Transverse colon (tissue), 4 donors: Measurements from ENCODE around the gene USO1. TPM values are rescaled to one million over a fixed set of nuclear protein-coding genes. Genes with fewer than 3 reads are reported as not detected.
A peak's percentile ranks its signal among the peaks of the same experiment; 100 is the strongest.

Source experiments
- DNase-seq: peaks from one replicate; pipeline ENCODE4 v3.0.0-alpha.2; 2019
- H3K27ac ChIP-seq, 4 donors: fragments of 200-600 bp; sonication (generic); 2 replicates each; pipeline ENCODE4 v1.5.1; 2016 to 2018; ENCODE audit warnings: inconsistent platforms in 4 of 4
- H3K27me3 ChIP-seq: fragments of 200-600 bp; sonication (generic); 2 replicates; pipeline ENCODE4 v1.5.1; 2017; ENCODE audit warnings: inconsistent platforms
- H3K36me3 ChIP-seq, 4 donors: fragments of 200-600 bp; sonication (generic); 2 replicates each; pipeline ENCODE4 v1.5.1; 2017 to 2019; ENCODE audit warnings: inconsistent platforms in 4 of 4
- H3K4me1 ChIP-seq, 4 donors: fragments of 200-600 bp; sonication (generic); 2 replicates each; pipeline ENCODE4 v1.5.1; 2017 to 2020; ENCODE audit warnings: inconsistent platforms in 4 of 4
- H3K4me3 ChIP-seq, 4 donors: fragments of 200-600 bp; sonication (generic); 1 replicate in 1 of 4; 2 replicates in 3 of 4; pipeline versions ENCODE4 v1.5.1 to v1.6.1; 2017 to 2019; ENCODE audit warnings: inconsistent platforms in 4 of 4
- H3K9me3 ChIP-seq, 2 donors: fragments of 200-600 bp; sonication (generic); 2 replicates each; pipeline ENCODE4 v1.5.1; 2017 to 2019; ENCODE audit warnings: inconsistent platforms in 2 of 2
- EP300 ChIP-seq: sonication (generic); formaldehyde crosslinking; IDR thresholded peaks from one replicate; pipeline ENCODE4 v1.6.1; 2017; ENCODE audit warnings: antibody characterized with exemption, low read depth
- POLR2A ChIP-seq: fragments of 450-650 bp; IDR thresholded peaks from one replicate; pipeline ENCODE4 v1.6.1; 2016; ENCODE audit warnings: antibody characterized with exemption, mild to moderate bottlenecking, moderate library complexity
- POLR2AphosphoS5 ChIP-seq, 3 donors: sonication (generic); formaldehyde crosslinking; IDR thresholded peaks; one replicate each; pipeline ENCODE4 v1.6.1; 2016; ENCODE audit warnings: antibody characterized with exemption in 3 of 3
- WGBS, 2 donors: methylation state at CpG; one replicate each; pipeline ENCODE4 v1.1.5; 2018; ENCODE audit warnings: low coverage in 1 of 2; 5-methylcytosine and 5-hydroxymethylcytosine counted together
- in situ Hi-C, 4 donors: fragments of 200-750 bp; cut with MboI; loops; one replicate each; pipeline versions ENCODE4 v1.15.0 to v1.15.1; 2017; ENCODE audit warnings: low sequenced_read_pairs in 3 of 4, low pct_ligation_motif_present in 1 of 4, low pct_unique_long_range_greater_than_20kb in 1 of 4
- intact Hi-C: fragments of 100-400 bp; cut with DNase I; formaldehyde crosslinking; loops from one replicate; pipeline ENCODE4 v1.15.1; 2023; ENCODE audit warnings: low total_unique reads
- total RNA-seq, 4 donors: library from RNA; depleted of rRNA; stranded (reverse); fragments of >200 nt; gene quantifications; one replicate each; pipeline ENCODE4 v1.1.0, GENCODE V29; 2016
- TF ChIP-seq, protein P1 (sequence below), 5 experiments: fragments of 200-600 bp in 3 of 5; fragments of 450-650 bp in 2 of 5; sonication (generic) in 3 of 5; IDR thresholded peaks; 1 replicate in 2 of 5; 2 replicates in 3 of 5; pipeline ENCODE4 v1.5.1; 2016 to 2017; ENCODE audit warnings: antibody characterized with exemption in 5 of 5, inconsistent platforms in 3 of 5, mild to moderate bottlenecking in 2 of 5, moderate library complexity in 1 of 5

USO1 gene, protein sequence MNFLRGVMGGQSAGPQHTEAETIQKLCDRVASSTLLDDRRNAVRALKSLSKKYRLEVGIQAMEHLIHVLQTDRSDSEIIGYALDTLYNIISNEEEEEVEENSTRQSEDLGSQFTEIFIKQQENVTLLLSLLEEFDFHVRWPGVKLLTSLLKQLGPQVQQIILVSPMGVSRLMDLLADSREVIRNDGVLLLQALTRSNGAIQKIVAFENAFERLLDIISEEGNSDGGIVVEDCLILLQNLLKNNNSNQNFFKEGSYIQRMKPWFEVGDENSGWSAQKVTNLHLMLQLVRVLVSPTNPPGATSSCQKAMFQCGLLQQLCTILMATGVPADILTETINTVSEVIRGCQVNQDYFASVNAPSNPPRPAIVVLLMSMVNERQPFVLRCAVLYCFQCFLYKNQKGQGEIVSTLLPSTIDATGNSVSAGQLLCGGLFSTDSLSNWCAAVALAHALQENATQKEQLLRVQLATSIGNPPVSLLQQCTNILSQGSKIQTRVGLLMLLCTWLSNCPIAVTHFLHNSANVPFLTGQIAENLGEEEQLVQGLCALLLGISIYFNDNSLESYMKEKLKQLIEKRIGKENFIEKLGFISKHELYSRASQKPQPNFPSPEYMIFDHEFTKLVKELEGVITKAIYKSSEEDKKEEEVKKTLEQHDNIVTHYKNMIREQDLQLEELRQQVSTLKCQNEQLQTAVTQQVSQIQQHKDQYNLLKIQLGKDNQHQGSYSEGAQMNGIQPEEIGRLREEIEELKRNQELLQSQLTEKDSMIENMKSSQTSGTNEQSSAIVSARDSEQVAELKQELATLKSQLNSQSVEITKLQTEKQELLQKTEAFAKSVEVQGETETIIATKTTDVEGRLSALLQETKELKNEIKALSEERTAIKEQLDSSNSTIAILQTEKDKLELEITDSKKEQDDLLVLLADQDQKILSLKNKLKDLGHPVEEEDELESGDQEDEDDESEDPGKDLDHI
- 100 to 1,000 TPM in 1 of 4 donors, 10 to 100 TPM in 3; 24.3 to 110 (median 61.0) TPM for total RNA-seq

DNA sequence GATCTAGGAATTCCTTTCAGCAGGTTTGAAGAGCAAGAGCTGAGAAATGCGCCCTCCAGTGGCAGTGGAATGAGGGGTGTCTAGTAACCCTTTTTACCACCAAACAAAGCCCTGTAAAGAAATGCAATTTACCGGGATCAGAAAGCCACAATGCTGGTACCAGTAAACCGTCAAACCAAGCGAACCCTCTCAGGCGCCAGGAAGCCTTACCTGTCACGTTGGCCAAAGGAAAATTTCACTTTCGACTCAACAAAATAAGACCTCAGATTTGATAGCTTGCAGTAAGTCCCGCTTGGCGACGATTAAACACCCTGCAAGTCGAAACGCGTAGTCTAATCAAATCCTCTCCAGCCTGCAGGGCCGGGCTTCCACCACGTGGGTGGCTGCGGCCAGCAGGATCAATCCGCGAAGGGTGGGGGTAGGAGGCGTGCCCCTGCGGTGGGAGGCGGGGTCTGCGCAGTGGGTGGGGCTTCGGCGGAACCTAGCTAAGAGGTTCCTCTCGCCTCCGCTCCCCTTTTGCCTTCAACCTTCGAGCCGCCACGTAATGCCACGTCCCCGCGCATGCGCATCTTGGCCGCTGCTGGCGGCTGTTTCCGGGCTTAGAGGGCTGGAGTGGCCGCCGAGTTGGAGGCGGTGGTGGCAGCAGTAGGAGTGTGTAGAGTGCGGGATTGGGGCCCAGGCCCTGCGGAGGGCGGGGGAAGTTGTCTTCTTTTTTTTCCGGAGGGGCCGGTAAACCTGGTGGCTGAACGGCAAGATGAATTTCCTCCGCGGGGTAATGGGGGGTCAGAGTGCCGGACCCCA is at the start of gene USO1:
Gene USO1, plus strand, starts transcription at position 512 of the 801 bp plus-strand sequence. Its CDS starts 243 bp downstream, at position 755.
- TF ChIP-seq POLR2AphosphoS5 (IDR thresholded peaks at IDR 0.05) (peak; percentile 98 to 99 (median 99)), POLR2A (peak; percentile 99), EP300 (no peak)
- TF ChIP-seq, protein P1, sequence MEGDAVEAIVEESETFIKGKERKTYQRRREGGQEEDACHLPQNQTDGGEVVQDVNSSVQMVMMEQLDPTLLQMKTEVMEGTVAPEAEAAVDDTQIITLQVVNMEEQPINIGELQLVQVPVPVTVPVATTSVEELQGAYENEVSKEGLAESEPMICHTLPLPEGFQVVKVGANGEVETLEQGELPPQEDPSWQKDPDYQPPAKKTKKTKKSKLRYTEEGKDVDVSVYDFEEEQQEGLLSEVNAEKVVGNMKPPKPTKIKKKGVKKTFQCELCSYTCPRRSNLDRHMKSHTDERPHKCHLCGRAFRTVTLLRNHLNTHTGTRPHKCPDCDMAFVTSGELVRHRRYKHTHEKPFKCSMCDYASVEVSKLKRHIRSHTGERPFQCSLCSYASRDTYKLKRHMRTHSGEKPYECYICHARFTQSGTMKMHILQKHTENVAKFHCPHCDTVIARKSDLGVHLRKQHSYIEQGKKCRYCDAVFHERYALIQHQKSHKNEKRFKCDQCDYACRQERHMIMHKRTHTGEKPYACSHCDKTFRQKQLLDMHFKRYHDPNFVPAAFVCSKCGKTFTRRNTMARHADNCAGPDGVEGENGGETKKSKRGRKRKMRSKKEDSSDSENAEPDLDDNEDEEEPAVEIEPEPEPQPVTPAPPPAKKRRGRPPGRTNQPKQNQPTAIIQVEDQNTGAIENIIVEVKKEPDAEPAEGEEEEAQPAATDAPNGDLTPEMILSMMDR (IDR thresholded peaks at IDR 0.05) = peak; percentile 72 to 92 (median 78)
- peak within 1 kb of the TSS; percentile 74 to 98 (median 84) for H3K4me3 ChIP-seq
- H3K27ac ChIP-seq = peak within 1 kb of the TSS; percentile 96 to 100 (median 98)
- no peaks in the 10 kb centered on the region for H3K9me3 ChIP-seq
- in situ Hi-C loops = loop anchor here in 2 of 4 donors (10.0 kb wide), 2 partner anchors 49 to 69 kb away; partner anchors contain the start of gene G3BP2 (in 1 of the 2)
- peak; percentile 100 for DNase-seq
- no peaks in the 10 kb centered on the region for H3K36me3 ChIP-seq
- intact Hi-C loops = loop anchor here (5.0 kb wide), 1 partner anchor 47 kb away; no protein-coding TSS in a partner anchor
- no peaks in the 10 kb centered on the region for H3K27me3 ChIP-seq
- 0% methylated on average over 1 to 46 of the region's 48 CpGs for WGBS, 2 donors
- H3K4me1 ChIP-seq = peaks cover 11 to 40% (median 34%) of the 10 kb centered on the region in 4 donors

DNA sequence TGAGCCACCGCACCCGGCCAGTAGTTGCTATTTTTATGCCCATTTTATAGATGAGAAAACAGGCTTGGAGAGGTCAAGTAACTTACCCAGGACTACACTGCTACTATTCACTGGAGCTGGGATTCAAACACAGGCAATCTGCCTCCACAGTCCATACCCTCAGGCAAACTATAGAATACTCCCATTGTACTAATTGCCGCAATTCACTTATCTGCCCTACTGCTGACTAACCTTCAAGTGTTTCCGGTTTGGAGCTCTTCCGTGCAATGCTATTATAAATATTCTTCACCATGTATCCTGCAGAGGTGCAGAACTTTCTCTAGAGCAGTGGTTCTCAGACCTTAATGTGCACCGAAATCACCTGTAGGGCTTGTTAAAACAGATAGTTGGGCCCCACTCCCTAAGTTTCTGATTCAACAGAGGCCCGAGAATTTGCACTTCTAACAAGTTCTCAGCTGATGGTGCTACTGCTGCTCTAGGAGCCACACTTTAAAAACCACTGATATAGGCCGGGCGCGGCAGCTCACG is 49.3 kb upstream of the USO1 start:
- no peaks in the 10 kb centered on the region for H3K27me3 ChIP-seq
- in situ Hi-C loops = loop anchor here in 1 of 4 donors (10.0 kb wide), 1 partner anchor 50 kb away; the partner anchor contains the start of gene USO1
- intact Hi-C loops = loop anchor here (5.0 kb wide), 1 partner anchor 47 kb away; the partner anchor contains the start of gene USO1
- no peak for DNase-seq
- no peaks in the 10 kb centered on the region for H3K9me3 ChIP-seq
- WGBS, 2 donors = 60 to 73% methylated on average over 3 to 11 of the region's 11 CpGs
- TF ChIP-seq POLR2AphosphoS5 (IDR thresholded peaks at IDR 0.05) (peak in 1 of 3 donors; percentile 25), EP300 (no peak), POLR2A (peak; percentile 25)
- TF ChIP-seq, protein P1 (IDR thresholded peaks at IDR 0.05) = no peak
- peak overlapping the region; percentile 92 to 100 (median 96) for H3K27ac ChIP-seq
- no peaks in the 10 kb centered on the region for H3K36me3 ChIP-seq
- H3K4me1 ChIP-seq = peaks cover 17 to 37% (median 23%) of the 10 kb centered on the region in 4 donors
- no peak overlapping the region for H3K4me3 ChIP-seq

DNA sequence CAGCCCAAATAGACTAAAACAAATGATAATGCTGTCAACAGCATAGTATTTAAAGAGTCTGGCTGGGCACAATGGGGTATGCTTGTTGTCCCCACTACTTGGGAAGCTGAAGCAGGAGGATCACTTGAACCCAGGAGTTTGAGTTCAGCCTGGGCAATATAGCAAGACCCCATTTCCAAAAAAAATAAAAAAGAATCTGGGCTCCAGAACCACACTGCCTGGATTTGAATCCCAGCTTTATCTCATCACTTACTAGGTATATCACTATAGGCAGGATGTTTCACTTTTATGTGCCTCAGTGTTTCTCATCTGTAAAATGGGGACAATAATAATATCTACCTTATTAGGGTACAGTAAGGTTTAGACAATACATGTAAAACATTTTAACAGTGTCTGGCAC is 45.9 kb upstream of the USO1 start:
- H3K9me3 ChIP-seq = no peaks in the 10 kb centered on the region
- H3K36me3 ChIP-seq = no peaks in the 10 kb centered on the region
- H3K4me1 ChIP-seq = peaks cover 6 to 16% (median 8%) of the 10 kb centered on the region in 4 donors
- H3K4me3 ChIP-seq = no peak overlapping the region
- no peak for DNase-seq
- H3K27me3 ChIP-seq = no peaks in the 10 kb centered on the region
- H3K27ac ChIP-seq = no peak overlapping the region
- intact Hi-C loops = loop anchor here (5.0 kb wide), 1 partner anchor 44 kb away; the partner anchor contains the start of gene USO1
- in situ Hi-C loops = loop anchor here in 1 of 4 donors (10.0 kb wide), 1 partner anchor 46 kb away; the partner anchor contains the start of gene USO1
- no peak for TF ChIP-seq EP300
- TF ChIP-seq POLR2AphosphoS5 (IDR thresholded peaks at IDR 0.05) = no peak

DNA sequence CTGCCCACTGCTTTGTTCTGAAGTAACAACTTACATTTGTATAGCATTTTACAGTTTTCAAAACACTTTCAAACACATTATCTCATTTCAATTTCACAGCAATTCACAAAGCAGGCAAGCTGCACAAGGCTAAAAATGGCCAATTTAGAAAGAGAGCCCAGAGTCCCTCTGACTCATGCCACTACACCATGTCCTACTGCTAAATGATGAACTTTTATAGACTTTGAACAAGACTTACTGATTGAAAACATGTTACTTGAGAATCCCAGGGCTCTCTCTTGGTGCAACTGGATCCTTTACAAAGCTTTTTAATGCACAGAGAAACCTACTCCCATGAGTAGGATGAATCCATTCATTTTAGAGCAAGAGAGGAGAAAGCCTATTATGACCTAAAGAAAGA is 45.4 kb upstream of the USO1 start:
- TF ChIP-seq POLR2AphosphoS5 (IDR thresholded peaks at IDR 0.05) (no peak), POLR2A (no peak), EP300 (no peak)
- TF ChIP-seq, protein P1 (IDR thresholded peaks at IDR 0.05) = no peak

More for the DNA sequence above, 45.4 kb upstream of the USO1 start:
- Histone ChIP-seq H3K9me3 (no peaks in the 10 kb centered on the region), H3K36me3 (no peaks in the 10 kb centered on the region), H3K4me3 (no peak overlapping the region), H3K27ac (no peak overlapping the region), H3K4me1 (peaks cover 3 to 12% (median 4%) of the 10 kb centered on the region in 4 donors), H3K27me3 (no peaks in the 10 kb centered on the region)
- in situ Hi-C loops = loop anchor here in 1 of 4 donors (10.0 kb wide), 1 partner anchor 46 kb away; the partner anchor contains the start of gene USO1
- intact Hi-C loops = loop anchor here (5.0 kb wide), 1 partner anchor 43 kb away; the partner anchor contains the start of gene USO1
- DNase-seq = no peak
